PC-9 (cell line): ENCODE results near the gene PCSK9. TPM values are rescaled to one million over a fixed set of nuclear protein-coding genes. Genes with fewer than 3 reads are reported as not detected.

Experiments used
- BruUV-seq: library from RNA; stranded (reverse); fragments of 400-500 nt; replicated peaks from 2 replicates; lab custom pipeline; 2021; lab: Mats Ljungman, UMichigan
- CTCF ChIA-PET: fragments of 300-600 bp; sonication (Branson Sonifier 250); formaldehyde crosslinking; loops from one replicate; lab custom pipeline; 2022; ENCODE audit warnings: antibody characterized with exemption; lab: Charles Lee
- POLR2A ChIA-PET: fragments of 300-600 bp; sonication (Branson Sonifier 250); formaldehyde crosslinking; loops from one replicate; lab custom pipeline; 2022; ENCODE audit warnings: antibody characterized with exemption; ENCODE audit not compliant: unreplicated experiment; lab: Charles Lee
- DNase-seq, 2 experiments: peaks; one replicate each; pipeline versions ENCODE4 v3.0.0 to v3.0.0-alpha.2; 2015 to 2022; ENCODE audit warnings: mixed read lengths in 1 of 2
- H2AFZ ChIP-seq: fragments of 200-600 bp; sonication (generic); 2 replicates; pipeline ENCODE4 v1.8.1; 2017; ENCODE audit warnings: antibody characterized with exemption
- H3F3A ChIP-seq: fragments of 200-600 bp; sonication (generic); 2 replicates; pipeline ENCODE4 v1.8.1; 2017; ENCODE audit warnings: antibody characterized with exemption, mild to moderate bottlenecking, low read depth; ENCODE audit not compliant: insufficient read depth
- H3K27ac ChIP-seq: fragments of 200-600 bp; sonication (generic); 2 replicates; pipeline ENCODE4 v1.6.1; 2016; ENCODE audit warnings: mixed run types
- H3K27me3 ChIP-seq: fragments of 200-600 bp; sonication (generic); 2 replicates; pipeline ENCODE4 v1.6.1; 2016; ENCODE audit warnings: low read depth, mixed run types; ENCODE audit not compliant: insufficient read depth
- H3K36me3 ChIP-seq: fragments of 200-600 bp; sonication (generic); 2 replicates; pipeline ENCODE4 v1.6.1; 2016; ENCODE audit warnings: low read depth, mixed run types
- H3K4me1 ChIP-seq: fragments of 200-600 bp; sonication (generic); replicated peaks from 2 replicates; pipeline ENCODE4 v1.6.1; 2016; ENCODE audit warnings: mixed run types; ENCODE audit not compliant: insufficient read depth
- H3K4me2 ChIP-seq: fragments of 200-600 bp; sonication (generic); 2 replicates; pipeline ENCODE4 v1.6.1; 2017; ENCODE audit warnings: mixed run types
- H3K4me3 ChIP-seq: fragments of 200-600 bp; sonication (generic); 2 replicates; pipeline ENCODE4 v1.6.1; 2016; ENCODE audit warnings: mixed run types
- H3K79me2 ChIP-seq: fragments of 200-600 bp; sonication (generic); 2 replicates; pipeline ENCODE4 v1.6.1; 2017; ENCODE audit warnings: low read depth, mixed run types
- H3K9me2 ChIP-seq: fragments of 200-600 bp; sonication (generic); 2 replicates; pipeline ENCODE4 v1.8.1; 2017; ENCODE audit warnings: mild to moderate bottlenecking; ENCODE audit not compliant: insufficient read depth
- H3K9me3 ChIP-seq: fragments of 200-600 bp; sonication (generic); 2 replicates; pipeline ENCODE4 v1.8.1; 2016; ENCODE audit warnings: low read depth; ENCODE audit not compliant: insufficient read depth
- H4K20me1 ChIP-seq: fragments of 200-600 bp; sonication (generic); 2 replicates; pipeline ENCODE4 v1.8.1; 2017; ENCODE audit not compliant: insufficient read depth
- EZH2 ChIP-seq: fragments of 200-600 bp; sonication (generic); IDR thresholded peaks from 2 replicates; pipeline ENCODE4 v1.8.0; 2017; ENCODE audit warnings: antibody characterized with exemption, low read depth
- intact Hi-C: fragments of 100-400 bp; cut with micrococcal nuclease; formaldehyde crosslinking; loops from one replicate; pipeline ENCODE4 v1.10.0; 2022; ENCODE audit not compliant: unreplicated experiment
- total RNA-seq: library from RNA; stranded (reverse); gene quantifications from 2 replicates; pipeline ENCODE4 v1.2.3, GENCODE V29; 2021
- TF ChIP-seq, protein P1 (sequence below): fragments of 200-600 bp; sonication (generic); conservative IDR thresholded peaks from 2 replicates; pipeline ENCODE4 v1.6.1; 2017; ENCODE audit warnings: mixed run types, antibody characterized with exemption, mild to moderate bottlenecking, moderate library complexity

PCSK9 gene
- total RNA-seq, 1 experiment from 2014 or later: 133 TPM

DNA sequence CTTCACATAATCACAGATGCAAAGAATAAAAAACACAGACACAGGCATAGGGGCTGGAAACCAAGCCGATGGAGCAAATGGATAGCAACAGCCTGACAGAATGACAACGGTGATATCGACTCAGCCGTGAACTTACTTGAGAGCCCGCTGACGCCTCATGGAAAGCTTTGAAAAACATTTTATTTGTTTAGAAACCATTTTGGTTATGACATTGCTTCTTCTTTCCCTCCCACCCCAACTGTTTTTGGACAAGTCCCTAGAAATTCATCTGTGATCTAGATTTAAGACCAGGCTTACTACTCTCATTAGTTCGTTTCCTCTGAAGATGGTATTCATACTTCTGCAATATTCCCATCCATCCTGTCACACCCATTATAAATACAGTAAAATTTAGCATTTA, 44.9 kb downstream of the PCSK9 start:
- Histone ChIP-seq H3K36me3 (peaks cover 54% of the 10 kb centered on the region), H3K4me1 (no peaks in the 10 kb centered on the region)

DNA sequence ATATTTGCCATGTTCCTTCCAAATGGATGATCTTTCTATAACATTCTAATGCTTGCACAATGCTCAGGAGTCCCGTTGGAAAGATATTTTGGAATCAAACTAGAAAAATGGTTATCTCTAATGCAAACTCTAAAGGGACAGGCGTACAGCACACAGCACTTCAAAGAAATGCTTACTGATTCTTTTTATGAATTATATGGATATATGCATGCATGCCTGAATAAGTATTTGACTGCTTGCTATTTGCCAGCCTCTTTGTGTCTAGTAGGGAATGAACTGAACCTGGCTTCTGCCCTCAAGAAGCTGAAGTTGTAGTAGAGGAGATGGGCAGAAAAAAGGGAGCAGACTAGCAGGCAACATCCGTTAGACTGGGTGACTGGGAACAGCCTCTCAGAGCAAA, 48.1 kb downstream of the PCSK9 start:
- Histone ChIP-seq H3F3A (peaks cover 7% of the 10 kb centered on the region; the same call in 1 of the 2 replicates), H3K79me2 (no peaks in the 10 kb centered on the region), H3K4me3 (no peak overlapping the region), H3K4me1 (no peaks in the 10 kb centered on the region), H3K36me3 (peaks cover 49% of the 10 kb centered on the region), H3K9me3 (no peaks in the 10 kb centered on the region), H2AFZ (no peak overlapping the region), H3K27ac (no peak overlapping the region), H3K9me2 (no peaks in the 10 kb centered on the region), H3K4me2 (no peak overlapping the region), H3K27me3 (no peaks in the 10 kb centered on the region), H4K20me1 (no peaks in the 10 kb centered on the region)
- intact Hi-C loops: no loop called here
- no peak for DNase-seq
- POLR2A ChIA-PET: no interaction called here
- TF ChIP-seq EZH2: no peak
- no TSS peak for BruUV-seq
- CTCF ChIA-PET: no interaction called here

More for the DNA sequence above, 44.9 kb downstream of the PCSK9 start:
- no peaks in the 10 kb centered on the region for H3K9me2 ChIP-seq
- H3K27ac ChIP-seq: no peak overlapping the region
- DNase-seq: no peak
- no peak overlapping the region for H2AFZ ChIP-seq
- intact Hi-C loops: no loop called here
- no peaks in the 10 kb centered on the region for H3K79me2 ChIP-seq
- no TSS peak for BruUV-seq
- H3K9me3 ChIP-seq: no peaks in the 10 kb centered on the region
- H3K4me2 ChIP-seq: no peak overlapping the region
- no peaks in the 10 kb centered on the region for H4K20me1 ChIP-seq
- H3K4me3 ChIP-seq: no peak overlapping the region
- ChIA-PET POLR2A (no interaction called here), CTCF (no interaction called here)
- TF ChIP-seq, protein P1, sequence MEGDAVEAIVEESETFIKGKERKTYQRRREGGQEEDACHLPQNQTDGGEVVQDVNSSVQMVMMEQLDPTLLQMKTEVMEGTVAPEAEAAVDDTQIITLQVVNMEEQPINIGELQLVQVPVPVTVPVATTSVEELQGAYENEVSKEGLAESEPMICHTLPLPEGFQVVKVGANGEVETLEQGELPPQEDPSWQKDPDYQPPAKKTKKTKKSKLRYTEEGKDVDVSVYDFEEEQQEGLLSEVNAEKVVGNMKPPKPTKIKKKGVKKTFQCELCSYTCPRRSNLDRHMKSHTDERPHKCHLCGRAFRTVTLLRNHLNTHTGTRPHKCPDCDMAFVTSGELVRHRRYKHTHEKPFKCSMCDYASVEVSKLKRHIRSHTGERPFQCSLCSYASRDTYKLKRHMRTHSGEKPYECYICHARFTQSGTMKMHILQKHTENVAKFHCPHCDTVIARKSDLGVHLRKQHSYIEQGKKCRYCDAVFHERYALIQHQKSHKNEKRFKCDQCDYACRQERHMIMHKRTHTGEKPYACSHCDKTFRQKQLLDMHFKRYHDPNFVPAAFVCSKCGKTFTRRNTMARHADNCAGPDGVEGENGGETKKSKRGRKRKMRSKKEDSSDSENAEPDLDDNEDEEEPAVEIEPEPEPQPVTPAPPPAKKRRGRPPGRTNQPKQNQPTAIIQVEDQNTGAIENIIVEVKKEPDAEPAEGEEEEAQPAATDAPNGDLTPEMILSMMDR: no peak
- TF ChIP-seq EZH2: no peak
- H3F3A ChIP-seq: peaks cover 13% of the 10 kb centered on the region; the same call in 1 of the 2 replicates
- H3K27me3 ChIP-seq: no peaks in the 10 kb centered on the region

DNA sequence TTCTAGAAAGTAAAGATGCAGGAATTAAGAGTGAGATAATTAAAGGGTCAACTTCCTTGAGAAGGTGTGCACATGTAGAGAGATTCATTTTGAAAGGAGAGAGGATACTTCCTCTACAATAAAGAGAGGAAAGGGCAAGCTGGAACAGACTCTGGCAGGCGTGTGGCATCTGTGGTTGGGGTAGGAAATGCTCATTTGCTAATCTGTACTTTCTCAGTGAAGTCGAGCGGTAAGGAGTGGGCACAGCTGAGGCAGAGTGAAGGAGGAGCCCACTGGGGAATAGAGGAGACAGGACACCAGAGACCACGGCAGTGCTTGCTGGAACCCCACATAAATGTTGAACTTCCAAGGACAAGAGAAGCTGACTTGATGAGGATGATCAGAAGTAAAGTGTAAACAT, 49.1 kb downstream of the PCSK9 start:
- no peak for TF ChIP-seq EZH2
- TF ChIP-seq, protein P1: no peak
- no peak overlapping the region for H2AFZ ChIP-seq
- no peaks in the 10 kb centered on the region for H3K79me2 ChIP-seq
- H3F3A ChIP-seq: peaks cover 4% of the 10 kb centered on the region; the same call in 1 of the 2 replicates
- DNase-seq: no peak
- no peak overlapping the region for H3K4me2 ChIP-seq
- H3K9me3 ChIP-seq: no peaks in the 10 kb centered on the region
- no peak overlapping the region for H3K27ac ChIP-seq
- BruUV-seq: no TSS peak
- H3K9me2 ChIP-seq: no peaks in the 10 kb centered on the region
- POLR2A ChIA-PET: no interaction called here
- no peak overlapping the region for H3K4me3 ChIP-seq
- H3K36me3 ChIP-seq: peaks cover 47% of the 10 kb centered on the region
- no peaks in the 10 kb centered on the region for H4K20me1 ChIP-seq
- H3K27me3 ChIP-seq: no peaks in the 10 kb centered on the region
- CTCF ChIA-PET: no interaction called here
- H3K4me1 ChIP-seq: no peaks in the 10 kb centered on the region
- intact Hi-C loops: no loop called here

DNA sequence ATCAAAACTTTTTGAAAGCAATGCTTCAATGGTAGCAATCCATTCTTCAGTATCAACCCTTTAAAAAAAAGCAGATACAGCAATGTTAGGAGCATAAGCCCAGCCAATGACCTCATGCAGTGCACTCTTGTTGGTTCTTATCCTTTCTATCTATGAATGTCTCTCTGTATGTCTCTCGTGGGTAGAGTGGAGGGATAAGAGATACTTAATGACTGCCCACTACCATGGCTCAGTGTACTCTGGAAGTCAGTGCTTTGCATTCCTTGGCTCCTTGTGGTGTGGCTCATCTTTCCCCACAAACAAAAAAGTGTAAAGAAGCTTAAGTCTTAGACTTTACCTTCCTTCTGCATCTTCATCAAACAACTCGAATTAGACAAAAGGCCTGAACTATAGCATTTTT, 50.3 kb downstream of the PCSK9 start:
- intact Hi-C loops: no loop called here
- Histone ChIP-seq H3K4me2 (no peak overlapping the region), H3K9me3 (no peaks in the 10 kb centered on the region), H3K4me3 (no peak overlapping the region), H3F3A (no peaks in the 10 kb centered on the region; the same call in 1 of the 2 replicates), H3K36me3 (peaks cover 53% of the 10 kb centered on the region), H3K79me2 (no peaks in the 10 kb centered on the region), H3K27ac (no peak overlapping the region), H3K4me1 (no peaks in the 10 kb centered on the region), H2AFZ (no peak overlapping the region), H3K9me2 (no peaks in the 10 kb centered on the region), H3K27me3 (no peaks in the 10 kb centered on the region), H4K20me1 (0 out of 2 replicates have a peak, but pooled peaks cover 4% of the 10 kb centered on the region)
- no peak for DNase-seq
- TF ChIP-seq EZH2: no peak
- TF ChIP-seq, protein P1: no peak
- CTCF ChIA-PET: no interaction called here
- no TSS peak for BruUV-seq
- POLR2A ChIA-PET: no interaction called here
